IMR-90 (cell line): ENCODE results near the gene MFNG. TPM values are rescaled to one million over a fixed set of nuclear protein-coding genes. Genes with fewer than 3 reads are reported as not detected.

ENCODE experiments used
- ATAC-seq: fragments of 200-7000 bp; cut with Tn5 transposase; 2 replicates; pipeline ENCODE4 v1.9.1; 2020; ENCODE audit warnings: low read depth, mild to moderate bottlenecking, moderate library complexity
- BruUV-seq: library from RNA; stranded (reverse); fragments of 400-500 nt; replicated peaks from 2 replicates; lab custom pipeline; 2021; lab: Mats Ljungman, UMichigan
- CTCF ChIA-PET: fragments of 300-600 bp; formaldehyde crosslinking; extraction: SDS; loops from one replicate; lab custom pipeline; 2021; ENCODE audit warnings: antibody characterized with exemption; lab: Yijun Ruan, JAX
- POLR2A ChIA-PET: fragments of 300-600 bp; sonication (Branson Sonifier 250); formaldehyde crosslinking; loops from one replicate; lab custom pipeline; 2022; ENCODE audit warnings: antibody characterized with exemption; ENCODE audit not compliant: unreplicated experiment; lab: Charles Lee
- DNase-seq: peaks from one replicate; pipeline ENCODE4 v3.0.0; 2013
- H2AFZ ChIP-seq: replicated peaks from 2 replicates; pipeline ENCODE3; 2013; ENCODE audit warnings: low read length, mild to moderate bottlenecking; ENCODE audit not compliant: poor library complexity
- H2AK5ac ChIP-seq: 2 replicates; pipeline ENCODE4 v1.6.1; 2013; ENCODE audit warnings: low read depth, low read length, inconsistent platforms
- H2AK9ac ChIP-seq: replicated peaks from 2 replicates; pipeline ENCODE3; 2013; ENCODE audit warnings: mild to moderate bottlenecking, low read depth, low read length, moderate library complexity; ENCODE audit not compliant: poor library complexity
- H2BK120ac ChIP-seq: 2 replicates; pipeline ENCODE4 v1.6.1; 2013; ENCODE audit warnings: low read depth, low read length, inconsistent platforms
- H2BK15ac ChIP-seq: 3 replicates; pipeline ENCODE4 v1.6.1; 2013; ENCODE audit warnings: low read depth, low read length, inconsistent platforms
- H2BK20ac ChIP-seq: 2 replicates; pipeline ENCODE4 v1.6.1; 2013; ENCODE audit warnings: low read depth, mild to moderate bottlenecking, inconsistent platforms, low read length, moderate library complexity
- H2BK5ac ChIP-seq: 2 replicates; pipeline ENCODE4 v1.6.1; 2013; ENCODE audit warnings: mild to moderate bottlenecking, low read depth, low read length, inconsistent platforms; ENCODE audit not compliant: poor library complexity, severe bottlenecking
- H3K14ac ChIP-seq: replicated peaks from 2 replicates; pipeline ENCODE4 v1.6.1; 2013; ENCODE audit warnings: low read depth, low read length, inconsistent platforms
- H3K18ac ChIP-seq: 2 replicates; pipeline ENCODE4 v1.6.1; 2013; ENCODE audit warnings: low read depth, low read length, control low read depth
- H3K23ac ChIP-seq: 2 replicates; pipeline ENCODE4 v1.6.1; 2013; ENCODE audit warnings: low read depth, low read length, inconsistent platforms
- H3K27ac ChIP-seq: 2 replicates; pipeline ENCODE4 v1.5.1; 2013; ENCODE audit warnings: mild to moderate bottlenecking, control low read depth, low read length; ENCODE audit not compliant: insufficient read depth
- H3K27me3 ChIP-seq: 2 replicates; pipeline ENCODE4 v1.6.1; 2013; ENCODE audit warnings: low read length; ENCODE audit not compliant: control insufficient read depth, insufficient read depth
- H3K36me3 ChIP-seq: 2 replicates; pipeline ENCODE4 v1.6.1; 2013; ENCODE audit warnings: low read length, mixed read lengths; ENCODE audit not compliant: control insufficient read depth, insufficient read depth
- H3K4ac ChIP-seq: 2 replicates; pipeline ENCODE4 v1.6.1; 2013; ENCODE audit warnings: low read depth, low read length, inconsistent platforms
- H3K4me1 ChIP-seq: 2 replicates; pipeline ENCODE4 v1.6.1; 2013; ENCODE audit warnings: low read length, mixed read lengths; ENCODE audit not compliant: control insufficient read depth, insufficient read depth
- H3K4me2 ChIP-seq: 2 replicates; pipeline ENCODE4 v1.6.1; 2013; ENCODE audit warnings: low read depth, mild to moderate bottlenecking, control low read depth, low read length, moderate library complexity
- H3K4me3 ChIP-seq: 2 replicates; pipeline ENCODE4 v1.5.1; 2013; ENCODE audit warnings: low read depth, mild to moderate bottlenecking, control low read depth, low read length, moderate library complexity; ENCODE audit not compliant: insufficient read depth
- H3K56ac ChIP-seq: 2 replicates; pipeline ENCODE4 v1.6.1; 2013; ENCODE audit warnings: low read length, inconsistent platforms; ENCODE audit not compliant: insufficient read depth; ENCODE audit errors: extremely low read depth
- H3K79me1 ChIP-seq, 2 experiments: 2 replicates each; pipeline ENCODE4 v1.6.1; 2013; ENCODE audit warnings: low read length in 2 of 2, inconsistent platforms in 1 of 2, low read depth in 1 of 2
- H3K9ac ChIP-seq: 2 replicates; pipeline ENCODE4 v1.6.1; 2013; ENCODE audit warnings: low read depth, low read length, control low read depth
- H3K9me1 ChIP-seq: 2 replicates; pipeline ENCODE4 v1.6.1; 2013; ENCODE audit warnings: low read length, inconsistent platforms; ENCODE audit not compliant: insufficient read depth
- H3K9me3 ChIP-seq: 2 replicates; pipeline ENCODE4 v1.6.1; 2013; ENCODE audit warnings: low read length; ENCODE audit not compliant: control insufficient read depth, insufficient read depth
- H4K20me1 ChIP-seq: 2 replicates; pipeline ENCODE4 v1.6.1; 2013; ENCODE audit warnings: low read length, inconsistent platforms; ENCODE audit not compliant: insufficient read depth
- H4K5ac ChIP-seq: 2 replicates; pipeline ENCODE4 v1.6.1; 2013; ENCODE audit warnings: mild to moderate bottlenecking, low read depth, low read length, control low read depth
- H4K8ac ChIP-seq, 2 experiments: 2 replicates each; pipeline ENCODE4 v1.6.1; 2013; ENCODE audit warnings: low read depth in 2 of 2, low read length in 2 of 2, control low read depth in 1 of 2, inconsistent platforms in 1 of 2
- H4K91ac ChIP-seq: 2 replicates; pipeline ENCODE4 v1.6.1; 2013; ENCODE audit warnings: low read depth, low read length, inconsistent platforms; ENCODE audit not compliant: insufficient read depth
- BHLHE40 ChIP-seq: fragments of 150-350 bp; IDR thresholded peaks from 2 replicates; pipeline ENCODE4 v1.6.1; 2016; ENCODE audit warnings: mild to moderate bottlenecking, low read depth, low read length
- FOS ChIP-seq: fragments of 150-350 bp; IDR thresholded peaks from 2 replicates; pipeline ENCODE4 v1.6.1; 2016; ENCODE audit warnings: low read depth, low read length
- MAFK ChIP-seq: IDR thresholded peaks from 2 replicates; pipeline ENCODE4 v1.6.1; 2012; ENCODE audit warnings: low read depth, low read length, improper control_type of control experiment
- MXI1 ChIP-seq: IDR thresholded peaks from 2 replicates; pipeline ENCODE4 v1.6.1; 2012; ENCODE audit warnings: low read depth, mild to moderate bottlenecking, low read length, moderate library complexity, borderline replicate concordance
- NFE2L2 ChIP-seq: fragments of 150-350 bp; IDR thresholded peaks from 2 replicates; pipeline ENCODE4 v1.6.1; 2016; ENCODE audit warnings: low read depth, mild to moderate bottlenecking, low read length
- RCOR1 ChIP-seq: IDR thresholded peaks from 2 replicates; pipeline ENCODE4 v1.6.1; 2012; ENCODE audit warnings: mild to moderate bottlenecking, low read length, improper control_type of control experiment; ENCODE audit not compliant: insufficient replicate concordance
- WGBS, 2 experiments: methylation state at CpG; one replicate each; pipeline versions ENCODE4 v1.1.5 to v1.1.7; 2013; ENCODE audit warnings: missing lambda C conversion rate in 2 of 2; ENCODE audit not compliant: insufficient read length in 1 of 2; ENCODE audit errors: extremely low coverage in 2 of 2; 5-methylcytosine and 5-hydroxymethylcytosine counted together
- dilution Hi-C: fragments of 300-500 bp; cut with HindIII; formaldehyde crosslinking; loops from one replicate; pipeline ENCODE4 v1.14.3; 2018; ENCODE audit warnings: low sequenced_read_pairs; ENCODE audit not compliant: unreplicated experiment
- in situ Hi-C: fragments of 300-500 bp; cut with MboI; formaldehyde crosslinking; loops from 3 replicates; pipeline ENCODE4 v1.14.3; 2019; ENCODE audit warnings: low sequenced_read_pairs, inconsistent platforms, mixed read lengths
- intact Hi-C: fragments of 100-400 bp; cut with micrococcal nuclease; formaldehyde crosslinking; loops from 2 replicates; pipeline ENCODE4 v1.10.0; 2022
- polyA plus RNA-seq, 3 experiments: library from polyadenylated mRNA; depleted of rRNA; stranded (reverse); fragments of >200 nt; gene quantifications; 2 replicates each; pipeline ENCODE4 v1.2.3, GENCODE V29; 2012; ENCODE audit warnings: low replicate concordance in 1 of 3
- total RNA-seq: library from RNA; depleted of rRNA; stranded (reverse); fragments of >200 nt; gene quantifications from 2 replicates; pipeline ENCODE4 v1.2.3, GENCODE V29; 2012
- TF ChIP-seq, protein P1 (sequence below): fragments of 150-350 bp; IDR thresholded peaks from 2 replicates; pipeline ENCODE4 v1.6.1; 2017; ENCODE audit warnings: mild to moderate bottlenecking, antibody characterized with exemption, low read length, low read depth

The MFNG gene
- total and polyA plus RNA-seq, 2 of the 4 experiments (the other 2 are of a cell fraction): 0.15 TPM; not detected in 1

DNA sequence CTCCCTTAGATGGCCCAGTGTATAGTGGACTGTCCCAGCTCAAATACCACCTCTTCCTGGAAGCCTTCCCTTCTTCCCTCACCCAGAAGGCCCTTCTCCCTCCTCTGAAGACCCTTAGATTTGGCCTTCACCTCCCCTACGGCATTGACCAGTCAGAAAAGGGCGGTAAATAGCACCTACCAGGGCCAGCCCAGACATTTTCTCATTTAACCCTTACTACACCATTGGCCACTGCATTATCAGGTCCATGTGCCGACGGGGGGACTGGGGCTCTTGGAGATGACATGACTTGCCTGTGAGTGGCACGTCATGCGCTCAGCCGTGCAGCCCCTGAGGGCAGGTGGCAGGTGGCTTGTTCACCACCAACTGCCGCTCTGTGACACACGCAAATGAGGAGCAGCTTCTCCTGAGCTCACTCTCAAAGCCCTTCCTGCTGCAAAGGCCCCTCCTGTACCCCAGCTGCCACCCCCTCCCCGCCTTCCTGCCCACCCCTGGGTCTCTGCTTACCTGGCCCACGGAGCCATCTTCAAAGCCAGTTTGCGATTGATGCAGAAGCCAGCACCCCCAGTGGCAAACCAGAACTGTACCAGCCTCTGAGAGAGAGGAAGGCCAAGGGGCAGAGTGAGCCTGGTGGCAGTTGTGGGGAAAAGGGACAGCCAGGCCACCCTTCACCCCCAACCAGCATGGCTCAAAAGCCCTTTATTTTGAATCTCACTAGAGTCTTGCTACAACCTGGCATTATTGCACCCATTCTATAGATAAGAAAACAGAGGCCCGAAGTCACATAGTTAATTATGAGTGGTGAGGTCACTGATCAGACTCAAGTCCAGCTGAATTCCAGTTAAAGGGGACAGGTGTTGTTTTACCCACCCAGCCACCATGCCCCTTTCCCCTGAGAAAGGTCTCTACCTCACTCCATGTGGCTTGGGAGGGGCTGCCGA, 9.5 kb downstream of the MFNG start:
- H3K4ac ChIP-seq: no peak overlapping the region
- no TSS peak for BruUV-seq
- no peak overlapping the region for H3K4me2 ChIP-seq
- no peak overlapping the region for H3K56ac ChIP-seq
- TF ChIP-seq FOS (no peak), NFE2L2 (no peak), MAFK (no peak), BHLHE40 (no peak), MXI1 (no peak), RCOR1 (no peak)
- TF ChIP-seq, protein P1, sequence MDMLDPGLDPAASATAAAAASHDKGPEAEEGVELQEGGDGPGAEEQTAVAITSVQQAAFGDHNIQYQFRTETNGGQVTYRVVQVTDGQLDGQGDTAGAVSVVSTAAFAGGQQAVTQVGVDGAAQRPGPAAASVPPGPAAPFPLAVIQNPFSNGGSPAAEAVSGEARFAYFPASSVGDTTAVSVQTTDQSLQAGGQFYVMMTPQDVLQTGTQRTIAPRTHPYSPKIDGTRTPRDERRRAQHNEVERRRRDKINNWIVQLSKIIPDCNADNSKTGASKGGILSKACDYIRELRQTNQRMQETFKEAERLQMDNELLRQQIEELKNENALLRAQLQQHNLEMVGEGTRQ: no peak
- no peaks in the 10 kb centered on the region; the same call in 1 of the 2 replicates for H4K20me1 ChIP-seq
- ATAC-seq: no peak
- dilution Hi-C loops: no loop called here
- no peak overlapping the region for H3K18ac ChIP-seq
- H4K8ac ChIP-seq: no peak overlapping the region
- in situ Hi-C loops: no loop called here
- H3K4me3 ChIP-seq: no peak overlapping the region
- intact Hi-C loops: no loop called here
- H3K9me1 ChIP-seq: no peaks in the 10 kb centered on the region
- no peak overlapping the region for H2BK15ac ChIP-seq
- peaks cover 57% of the 10 kb centered on the region for H3K27me3 ChIP-seq
- no peaks in the 10 kb centered on the region for H3K36me3 ChIP-seq
- H2BK120ac ChIP-seq: no peak overlapping the region
- H3K9me3 ChIP-seq: no peaks in the 10 kb centered on the region
- H3K79me1 ChIP-seq: no peaks in the 10 kb centered on the region
- no peak overlapping the region for H2AK5ac ChIP-seq
- ChIA-PET POLR2A (no interaction called here), CTCF (no interaction called here)
- H3K4me1 ChIP-seq: no peaks in the 10 kb centered on the region
- H4K5ac ChIP-seq: no peak overlapping the region
- no peak overlapping the region for H4K91ac ChIP-seq
- no peak for DNase-seq
- H3K9ac ChIP-seq: no peak overlapping the region
- no peak overlapping the region for H3K14ac ChIP-seq
- H2AK9ac ChIP-seq: no peak overlapping the region
- no peak overlapping the region for H2AFZ ChIP-seq
- no peak overlapping the region for H3K27ac ChIP-seq
- 53% methylated on average over 3 of the region's 14 CpGs; no CpG with 5 or more reads in 1 of the 2 experiments for WGBS, 2 experiments
- H2BK20ac ChIP-seq: no peak overlapping the region
- H2BK5ac ChIP-seq: no peak overlapping the region
- no peak overlapping the region for H3K23ac ChIP-seq
